ENCODE data around the gene APP.

Gene APP

GRCh38 chr21:25859235-25859929 is 311.2 kb downstream of the APP start:
- H3K9me3 ChIP-seq (ENCODE audit: insufficient read depth, low read depth, low read length): no peaks in the 10 kb centered on the region
- no peaks in the 10 kb centered on the region for H3K9me2 ChIP-seq (replicated peaks; ENCODE audit: low read depth, low read length)
- H3K4me1 ChIP-seq (ENCODE audit: insufficient read depth, low read length, poor library complexity, severe bottlenecking): no peaks in the 10 kb centered on the region
- H3K36me3 ChIP-seq (ENCODE audit: insufficient read depth, low read length): no peaks in the 10 kb centered on the region
- H3K4me2 ChIP-seq (ENCODE audit: low read depth, low read length, poor library complexity, severe bottlenecking): no peak overlapping the region
- no peak overlapping the region for H3K4me3 ChIP-seq (ENCODE audit: low read length, poor library complexity, severe bottlenecking)
- H4K20me1 ChIP-seq (ENCODE audit: insufficient read depth, low read length, poor library complexity, severe bottlenecking): no peaks in the 10 kb centered on the region
- no peak overlapping the region for H3K9ac ChIP-seq (ENCODE audit: low read depth, low read length, poor library complexity, severe bottlenecking)
- TF ChIP-seq CTCF (conservative IDR thresholded peaks at IDR 0.05; ENCODE audit: low read length) (no peak), EZH2phosphoT487 (IDR thresholded peaks at IDR 0.05; ENCODE audit: borderline replicate concordance) (no peak)
- no peak overlapping the region for H2AFZ ChIP-seq (ENCODE audit: low read length)
- no peaks in the 10 kb centered on the region for H3F3A ChIP-seq (ENCODE audit: low read depth)
- no peaks in the 10 kb centered on the region for H3K27me3 ChIP-seq (ENCODE audit: insufficient read depth, low read length, poor library complexity, severe bottlenecking)
- no peaks in the 10 kb centered on the region for H3K79me2 ChIP-seq (ENCODE audit: insufficient read depth, low read length)

- H3K4me2 ChIP-seq (ENCODE audit: low read depth, low read length, poor library complexity, severe bottlenecking): no peak overlapping the region
- H3K4me1 ChIP-seq (ENCODE audit: insufficient read depth, low read length, poor library complexity, severe bottlenecking): no peaks in the 10 kb centered on the region
- no peaks in the 10 kb centered on the region for H3K9me2 ChIP-seq (replicated peaks; ENCODE audit: low read depth, low read length)
- no peak overlapping the region for H3K4me3 ChIP-seq (ENCODE audit: low read length, poor library complexity, severe bottlenecking)
- H3K27me3 ChIP-seq (ENCODE audit: insufficient read depth, low read length, poor library complexity, severe bottlenecking): no peaks in the 10 kb centered on the region
- no peak overlapping the region for H2AFZ ChIP-seq (ENCODE audit: low read length)
- TF ChIP-seq EZH2phosphoT487 (IDR thresholded peaks at IDR 0.05; ENCODE audit: borderline replicate concordance): no peak
- no peak for TF ChIP-seq CTCF (conservative IDR thresholded peaks at IDR 0.05; ENCODE audit: low read length)
- no peaks in the 10 kb centered on the region for H4K20me1 ChIP-seq (ENCODE audit: insufficient read depth, low read length, poor library complexity, severe bottlenecking)
- H3K79me2 ChIP-seq (ENCODE audit: insufficient read depth, low read length): no peaks in the 10 kb centered on the region
- H3F3A ChIP-seq (ENCODE audit: low read depth): no peaks in the 10 kb centered on the region
- H3K36me3 ChIP-seq (ENCODE audit: insufficient read depth, low read length): no peaks in the 10 kb centered on the region
- H3K9ac ChIP-seq (ENCODE audit: low read depth, low read length, poor library complexity, severe bottlenecking): no peak overlapping the region
- H3K9me3 ChIP-seq (ENCODE audit: insufficient read depth, low read depth, low read length): no peaks in the 10 kb centered on the region
Measured at GRCh38 chr21:25858325-25858724, 312.2 kb downstream of the APP start.

- TF ChIP-seq CTCF (conservative IDR thresholded peaks at IDR 0.05; ENCODE audit: low read length) (no peak), EZH2phosphoT487 (IDR thresholded peaks at IDR 0.05; ENCODE audit: borderline replicate concordance) (no peak)
- H3K4me2 ChIP-seq (ENCODE audit: low read depth, low read length, poor library complexity, severe bottlenecking): no peak overlapping the region
- no peaks in the 10 kb centered on the region for H3K27me3 ChIP-seq (ENCODE audit: insufficient read depth, low read length, poor library complexity, severe bottlenecking)
- H3K9me2 ChIP-seq (replicated peaks; ENCODE audit: low read depth, low read length): no peaks in the 10 kb centered on the region
- no peaks in the 10 kb centered on the region for H3F3A ChIP-seq (ENCODE audit: low read depth)
- no peaks in the 10 kb centered on the region for H3K4me1 ChIP-seq (ENCODE audit: insufficient read depth, low read length, poor library complexity, severe bottlenecking)
- no peaks in the 10 kb centered on the region for H3K9me3 ChIP-seq (ENCODE audit: insufficient read depth, low read depth, low read length)
- no peak overlapping the region for H3K9ac ChIP-seq (ENCODE audit: low read depth, low read length, poor library complexity, severe bottlenecking)
- H3K36me3 ChIP-seq (ENCODE audit: insufficient read depth, low read length): no peaks in the 10 kb centered on the region
- no peaks in the 10 kb centered on the region for H3K79me2 ChIP-seq (ENCODE audit: insufficient read depth, low read length)
- H4K20me1 ChIP-seq (ENCODE audit: insufficient read depth, low read length, poor library complexity, severe bottlenecking): no peaks in the 10 kb centered on the region
- H2AFZ ChIP-seq (ENCODE audit: low read length): no peak overlapping the region
- H3K4me3 ChIP-seq (ENCODE audit: low read length, poor library complexity, severe bottlenecking): no peak overlapping the region
Measured at GRCh38 chr21:25857308-25858074, 313.1 kb downstream of the APP start.

All from Loucy (cell line).